ENCODE results near the gene TIE1.

Gene TIE1

DNA sequence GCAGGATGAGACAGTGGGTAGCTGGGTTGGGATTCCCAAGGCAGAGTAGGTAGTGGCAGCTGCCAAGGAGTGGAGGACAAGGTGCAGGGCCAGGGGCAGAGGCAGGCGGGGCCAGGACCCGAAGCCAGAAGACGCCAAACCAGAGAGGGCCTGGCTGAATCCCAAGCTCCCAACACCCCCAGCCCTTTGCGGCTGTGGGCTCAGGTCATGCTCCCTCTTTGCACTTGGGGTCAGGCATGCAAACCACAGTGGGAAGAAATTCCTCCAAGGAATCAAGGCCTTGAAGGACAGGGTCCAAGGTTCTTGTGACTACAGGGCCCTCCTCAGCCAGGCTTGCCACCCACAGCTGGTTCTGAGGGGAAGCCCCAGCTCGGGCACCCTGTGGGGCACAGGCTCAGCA, 21.6 kb upstream of the TIE1 start:
- in situ Hi-C loops (cut with MboI; ENCODE audit: low sequenced_read_pairs, unreplicated experiment), result no loop called here
- no peak for DNase-seq (ENCODE audit: low spot score)
- TF ChIP-seq CTCF (IDR thresholded peaks at IDR 0.05; ENCODE audit: borderline replicate concordance, control extremely low read depth, extremely low read depth, insufficient read depth, missing control alignments), result no peak

DNA sequence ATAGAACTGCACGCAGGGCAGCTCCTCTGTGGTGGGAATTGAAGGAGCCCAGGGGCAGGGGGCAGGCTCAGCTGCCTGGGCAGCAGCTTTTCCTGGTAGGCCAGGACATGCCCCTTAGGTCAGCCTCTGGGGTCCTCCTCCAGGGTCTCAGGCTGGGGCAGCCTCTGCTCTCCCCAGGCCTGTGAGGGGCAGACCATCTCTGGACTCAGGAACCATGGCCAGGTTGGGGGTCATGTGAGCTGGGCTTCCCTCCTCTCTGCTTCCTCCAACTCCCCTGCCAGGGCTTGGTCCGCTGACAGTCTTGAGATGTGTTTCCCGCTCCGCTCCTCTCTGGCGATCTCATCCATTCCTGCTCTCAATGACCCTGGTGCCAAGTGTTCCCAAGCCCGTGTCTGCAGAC, 21.1 kb upstream of the TIE1 start:
- TF ChIP-seq CTCF (IDR thresholded peaks at IDR 0.05; ENCODE audit: borderline replicate concordance, control extremely low read depth, extremely low read depth, insufficient read depth, missing control alignments), result no peak
- no peak for DNase-seq (ENCODE audit: low spot score)
- in situ Hi-C loops (cut with MboI; ENCODE audit: low sequenced_read_pairs, unreplicated experiment), result no loop called here

- DNase-seq (ENCODE audit: low spot score), result no peak
- no peak for TF ChIP-seq CTCF (IDR thresholded peaks at IDR 0.05; ENCODE audit: borderline replicate concordance, control extremely low read depth, extremely low read depth, insufficient read depth, missing control alignments)
- in situ Hi-C loops (cut with MboI; ENCODE audit: low sequenced_read_pairs, unreplicated experiment), result no loop called here
These were observed 20.1 kb upstream of the TIE1 start for GRCh38 chr1:43280692-43281091.

DNA sequence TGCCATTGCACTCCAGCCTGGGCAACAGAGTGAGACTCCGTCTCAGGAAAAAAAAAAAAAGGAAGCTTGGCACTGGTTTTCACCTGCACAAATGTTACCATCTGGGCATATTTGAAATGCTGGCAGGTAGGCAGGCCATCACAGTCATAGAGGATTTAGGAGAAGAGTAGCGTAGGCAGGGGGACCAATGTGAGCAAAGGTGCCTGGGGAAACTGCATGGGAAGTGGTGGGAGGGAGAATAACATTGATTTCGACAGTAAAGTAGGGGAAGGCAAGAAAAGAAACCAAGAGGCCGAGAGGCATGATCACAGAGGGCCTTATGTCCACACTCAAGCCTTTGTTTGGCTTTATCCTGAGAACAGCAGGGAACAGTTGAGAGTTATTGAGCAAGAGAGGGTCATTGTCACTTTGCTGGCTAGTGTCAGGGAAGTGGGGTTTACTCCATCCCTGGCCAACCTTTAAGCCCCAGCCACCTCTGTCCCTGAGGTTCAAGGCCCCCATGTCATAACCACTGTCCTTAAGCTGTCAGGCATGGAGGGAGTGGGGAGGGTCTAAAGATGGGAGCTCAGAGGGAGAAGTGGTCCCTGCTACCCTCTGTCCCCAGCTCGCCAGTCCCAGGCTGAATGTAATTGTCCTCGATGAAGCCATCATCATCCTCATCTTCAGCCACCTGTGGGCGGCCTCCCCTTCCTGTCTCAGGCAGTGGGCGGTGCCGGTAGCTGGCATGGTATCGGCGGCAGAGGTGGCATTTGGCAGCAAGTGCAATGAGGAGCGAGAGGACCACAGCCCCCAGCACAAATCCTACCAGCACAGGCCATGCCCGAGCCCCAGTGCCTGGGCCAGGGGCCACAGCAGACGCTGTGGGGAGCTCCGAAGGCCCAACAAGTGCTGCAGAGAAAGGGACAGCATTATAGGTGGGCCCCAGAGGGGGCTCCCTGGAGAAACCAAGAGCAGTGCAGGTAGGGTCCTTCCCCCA, 18.3 kb upstream of the TIE1 start:
- in situ Hi-C loops (cut with MboI; ENCODE audit: low sequenced_read_pairs, unreplicated experiment), result no loop called here
- no peak for DNase-seq (ENCODE audit: low spot score)
- no peak for TF ChIP-seq CTCF (IDR thresholded peaks at IDR 0.05; ENCODE audit: borderline replicate concordance, control extremely low read depth, extremely low read depth, insufficient read depth, missing control alignments)

- no peak for TF ChIP-seq CTCF (IDR thresholded peaks at IDR 0.05; ENCODE audit: borderline replicate concordance, control extremely low read depth, extremely low read depth, insufficient read depth, missing control alignments)
- no peak for DNase-seq (ENCODE audit: low spot score)
- in situ Hi-C loops (cut with MboI; ENCODE audit: low sequenced_read_pairs, unreplicated experiment), result no loop called here
These were observed 16.7 kb upstream of the TIE1 start for GRCh38 chr1:43284065-43284464.

- DNase-seq (ENCODE audit: low spot score), result no peak
- in situ Hi-C loops (cut with MboI; ENCODE audit: low sequenced_read_pairs, unreplicated experiment), result no loop called here
- TF ChIP-seq CTCF (IDR thresholded peaks at IDR 0.05; ENCODE audit: borderline replicate concordance, control extremely low read depth, extremely low read depth, insufficient read depth, missing control alignments), result no peak
These were observed 16.2 kb upstream of the TIE1 start for GRCh38 chr1:43284546-43285110.

Measured in GM13976 (cell line).